Right lung (tissue), 5 donors: ENCODE results near the gene NLGN1. TPM values are rescaled to one million over a fixed set of nuclear protein-coding genes. Genes with fewer than 3 reads are reported as not detected.
A peak's percentile ranks its signal among the peaks of the same experiment; 100 is the strongest.
"Not testable (repeated sequence)": the region's sequence is repeated elsewhere in the genome, so short reads cannot be mapped to it uniquely, and the experiment has no call there.

Experiments
- DNase-seq, 2 donors: peaks; one replicate each; pipeline ENCODE4 v3.0.0-alpha.2; 2013
- polyA plus RNA-seq, 5 donors: library from polyadenylated mRNA; unstranded; fragments of 120-200 nt; gene quantifications; one replicate each; pipeline versions ENCODE4 v1.2.1 to v1.2.3, GENCODE V29; 2013; ENCODE audit warnings: inconsistent platforms in 1 of 5, low replicate concordance in 1 of 5; ENCODE audit not compliant: insufficient read length in 5 of 5, insufficient read depth in 1 of 5

NLGN1 gene
- polyA plus RNA-seq, 5 donors = 3.3 to 11.4 (median 8.6) TPM

- no peak for DNase-seq
Observed at GRCh38 chr3:173552526-173552925, 155.0 kb downstream of the NLGN1 start.

DNA sequence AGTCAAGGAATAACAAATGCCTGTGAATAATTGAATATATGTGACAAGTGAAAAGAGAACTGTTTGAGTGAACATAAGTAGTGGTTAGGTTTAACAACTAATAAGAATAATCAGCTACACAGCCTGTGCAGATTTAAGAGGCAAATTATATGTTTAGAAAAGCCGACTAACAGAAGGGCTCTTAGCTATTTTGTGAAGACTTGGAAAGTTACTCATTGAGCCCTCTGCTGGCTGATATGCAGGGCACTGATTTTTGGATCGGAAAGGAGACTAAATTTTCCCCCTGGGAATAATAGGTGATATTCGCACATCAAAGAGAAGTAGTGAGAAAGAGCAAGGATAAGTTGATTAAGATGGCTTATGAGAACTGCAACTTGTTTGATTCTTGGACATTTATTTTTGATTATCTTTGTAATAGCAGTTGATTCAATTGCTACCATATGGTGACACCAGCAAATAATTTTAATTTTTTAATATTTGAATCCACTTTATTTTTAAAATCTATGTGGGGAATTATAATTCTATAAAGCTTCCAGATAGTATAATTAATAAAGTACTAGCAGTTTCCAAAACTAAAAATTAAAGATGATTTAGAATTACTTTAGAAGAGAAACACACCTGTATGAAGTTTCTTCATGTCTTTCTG lies 156.2 kb downstream of the NLGN1 start:
- peak; percentile 19 to 31 for DNase-seq

GRCh38 chr3:173556546-173556945 lies 159.0 kb downstream of the NLGN1 start:
- DNase-seq = no peak

DNA sequence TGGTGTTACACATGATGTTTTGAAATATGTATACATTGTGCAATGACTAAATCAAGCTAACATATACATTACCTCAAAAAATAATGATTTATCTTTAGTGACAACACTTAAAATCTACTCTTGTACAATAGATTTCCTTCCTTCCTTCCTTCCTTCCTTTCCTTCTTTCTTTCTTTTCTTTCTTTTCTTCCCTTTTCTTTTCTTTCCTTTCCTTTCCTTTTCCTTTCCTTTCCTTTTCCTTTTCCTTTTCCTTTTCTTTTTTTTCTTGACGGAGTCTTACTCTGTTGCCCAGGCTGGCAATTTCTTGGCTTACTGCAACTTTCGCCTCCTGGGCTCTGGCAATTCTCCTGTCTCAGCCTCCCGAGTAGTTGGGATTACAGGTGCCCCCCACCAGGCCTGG lies 170.5 kb downstream of the NLGN1 start:
- no peak for DNase-seq

GRCh38 chr3:173568623-173569022 lies 171.1 kb downstream of the NLGN1 start:
- no peak for DNase-seq

DNA sequence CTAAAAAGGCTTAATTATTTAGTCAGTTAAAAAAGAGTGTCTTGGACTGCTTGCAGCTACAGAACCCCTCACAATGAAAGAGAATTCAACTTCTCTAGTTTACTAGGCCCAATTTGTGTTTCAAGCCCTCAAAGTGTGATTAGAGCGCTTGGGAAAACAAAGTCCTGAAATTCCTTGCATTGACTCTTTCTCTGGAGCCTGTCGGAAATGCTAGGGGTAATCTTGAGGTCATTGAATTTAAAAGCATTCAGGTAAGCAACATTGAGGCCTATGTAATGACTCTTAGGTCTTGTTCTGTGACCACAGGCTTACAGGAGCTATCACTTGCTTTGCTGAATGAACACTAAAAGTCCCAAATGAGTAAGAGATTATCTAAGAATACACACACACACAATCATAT lies 186.0 kb downstream of the NLGN1 start:
- DNase-seq = no peak

- peak; percentile 60 to 64 for DNase-seq
Observed at GRCh38 chr3:173584093-173584837, 186.7 kb downstream of the NLGN1 start.

- DNase-seq = peak; percentile 53 to 55
Observed at GRCh38 chr3:173584838-173585831, 187.6 kb downstream of the NLGN1 start.

GRCh38 chr3:173586166-173586565 lies 188.6 kb downstream of the NLGN1 start:
- DNase-seq = no peak

DNA sequence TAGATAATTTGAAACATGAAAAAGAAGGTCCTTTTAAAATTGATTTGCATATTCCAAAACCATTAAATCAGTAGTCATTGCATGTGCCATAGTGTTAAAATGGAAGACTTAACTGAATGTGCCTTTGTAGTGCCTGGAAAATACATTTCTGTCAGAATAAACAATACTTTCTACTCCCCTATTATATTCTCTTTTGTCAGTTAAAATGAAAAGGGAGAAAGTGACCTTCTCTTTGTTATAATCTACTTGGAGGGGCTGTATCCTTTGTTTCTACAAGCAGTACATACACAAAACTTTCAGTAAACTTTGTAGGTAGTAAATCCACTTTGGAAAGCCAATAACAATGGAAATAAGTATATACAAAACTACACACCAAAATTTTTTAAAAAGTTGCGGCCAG lies 189.5 kb downstream of the NLGN1 start:
- DNase-seq = no peak

GRCh38 chr3:173588556-173588955 lies 191.0 kb downstream of the NLGN1 start:
- DNase-seq = no peak

DNA sequence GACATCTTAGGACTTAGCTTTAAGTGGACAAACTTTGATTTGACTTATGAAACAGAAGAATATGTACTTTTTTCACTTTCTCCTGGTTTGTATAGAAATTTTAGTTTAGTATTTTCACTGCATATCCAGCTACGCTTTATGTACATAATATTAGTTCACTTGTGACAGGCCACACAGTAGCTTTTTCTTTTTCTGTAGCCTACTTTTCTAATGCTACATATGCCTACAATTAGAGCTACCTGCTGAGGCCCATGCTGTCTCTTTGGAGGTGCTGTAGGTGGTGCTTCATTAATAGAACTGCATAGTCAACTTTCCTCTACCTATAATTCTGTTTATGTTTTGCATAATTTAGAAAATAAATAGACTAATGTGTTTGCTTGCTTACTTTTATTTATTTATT lies 191.6 kb downstream of the NLGN1 start:
- DNase-seq = no peak

DNA sequence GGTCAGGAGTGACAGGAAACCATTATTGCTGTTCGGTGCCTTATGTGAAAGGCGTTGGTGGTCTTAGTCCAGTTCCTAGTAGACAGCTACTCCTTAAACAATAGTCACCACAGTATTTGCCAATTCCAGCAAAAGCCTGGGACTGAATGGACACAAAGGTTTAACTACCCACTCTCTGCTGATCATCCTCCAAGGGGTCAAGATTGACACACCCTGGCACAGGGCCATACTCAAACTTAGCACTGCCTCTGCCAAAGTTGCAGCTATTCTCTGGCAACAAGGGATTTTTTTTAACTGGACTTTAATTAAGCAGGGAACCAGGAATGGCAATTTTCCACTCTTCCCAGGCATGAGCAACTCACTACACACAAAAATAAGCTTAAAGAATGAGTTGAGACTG lies 193.9 kb downstream of the NLGN1 start:
- no peak for DNase-seq

GRCh38 chr3:173594881-173595280 lies 197.3 kb downstream of the NLGN1 start:
- not testable (repeated sequence) for DNase-seq

DNA sequence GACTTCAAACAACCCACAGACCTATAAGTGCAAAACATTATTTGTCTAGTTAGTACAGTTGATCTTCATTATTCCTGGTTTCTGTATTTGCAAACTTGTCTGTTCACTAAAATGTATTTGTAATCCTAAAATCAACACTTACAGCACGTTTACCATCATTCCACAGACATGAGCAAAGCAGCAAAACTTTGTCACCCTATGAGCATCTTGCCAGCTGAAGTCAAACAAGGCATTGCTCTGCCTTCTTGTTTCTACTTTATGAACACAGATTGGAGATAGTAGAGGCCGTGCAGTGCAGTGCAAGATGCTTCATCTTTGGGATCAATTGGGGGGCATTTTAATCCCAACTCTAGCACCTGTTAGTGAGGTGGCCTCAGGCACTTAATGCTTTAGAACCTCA lies 202.1 kb downstream of the NLGN1 start:
- no peak for DNase-seq

DNA sequence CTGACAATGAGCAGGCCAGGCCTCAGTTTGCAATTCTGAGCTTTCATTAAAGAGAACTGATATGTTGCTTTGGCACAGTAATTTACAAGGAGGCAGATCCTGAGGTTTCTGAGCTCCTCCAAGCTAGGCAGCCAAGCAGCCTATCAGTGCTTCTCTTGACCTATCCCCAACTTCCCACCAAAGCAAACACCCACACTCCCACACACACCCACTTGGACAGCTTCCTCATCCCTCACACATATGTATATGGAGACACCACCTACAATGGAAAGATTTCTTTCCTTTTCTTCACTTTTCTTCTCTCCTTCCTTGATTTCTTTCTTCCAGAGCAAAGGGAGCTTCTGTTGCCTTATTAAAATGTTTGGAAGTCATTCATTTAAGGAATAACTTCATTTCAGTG lies 217.0 kb downstream of the NLGN1 start:
- DNase-seq = no peak

DNA sequence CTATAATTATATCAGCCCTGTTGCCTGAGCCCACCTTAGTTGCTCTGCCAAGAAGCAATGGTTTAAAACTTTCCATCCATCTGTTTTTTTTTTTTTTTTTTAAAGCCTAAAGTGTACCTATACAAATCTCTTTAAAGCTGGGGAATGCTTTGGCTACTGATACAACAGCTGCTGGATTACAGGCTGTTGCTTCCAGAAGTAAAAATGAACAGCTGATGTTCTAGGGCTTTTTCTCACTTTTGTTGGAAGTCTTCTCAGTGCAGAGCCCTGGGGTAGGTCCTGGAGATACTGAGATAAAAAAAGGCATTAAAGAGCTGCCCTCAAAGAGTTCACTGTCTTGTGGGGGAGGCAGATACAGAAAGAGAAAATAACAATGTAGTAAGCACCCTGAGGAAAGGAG lies 218.1 kb downstream of the NLGN1 start:
- DNase-seq = no peak

DNA sequence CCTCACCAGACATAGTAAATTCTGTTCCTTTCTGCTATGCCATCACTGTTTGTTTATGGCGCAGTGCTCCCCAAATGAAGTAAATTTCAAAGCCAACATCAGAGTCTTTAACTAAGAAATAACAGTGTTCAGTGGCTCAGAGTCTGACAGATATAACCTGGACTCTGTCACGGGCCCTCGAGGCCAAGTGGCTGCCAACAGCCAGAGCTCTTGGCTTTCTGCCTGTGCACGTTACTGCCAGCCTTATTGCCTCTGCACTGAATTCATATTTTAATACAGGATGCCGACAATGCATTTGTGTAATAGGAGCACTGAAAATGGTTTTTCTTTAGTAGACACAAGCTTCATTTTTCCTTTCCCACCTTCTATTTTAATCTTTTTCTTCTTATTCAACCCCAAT lies 219.9 kb downstream of the NLGN1 start:
- no peak for DNase-seq

DNA sequence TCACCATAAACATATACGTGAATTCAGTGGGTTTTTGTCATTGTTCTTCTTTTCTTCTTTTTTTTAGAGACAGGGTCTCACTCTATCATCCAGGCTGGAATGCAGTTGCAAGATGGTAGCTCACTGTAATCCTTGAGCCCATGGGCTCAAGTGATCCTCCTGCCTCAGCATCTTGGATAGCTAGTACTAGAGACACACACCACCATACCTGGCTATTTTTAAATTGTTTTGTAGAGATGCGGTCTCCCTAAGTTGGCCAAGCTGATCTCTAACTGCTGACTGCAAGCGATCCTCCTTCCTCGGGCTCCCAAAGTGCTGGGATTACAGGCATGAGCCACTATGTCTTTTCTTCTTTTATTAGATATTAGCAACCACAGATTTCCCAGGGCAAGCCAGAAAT lies 220.6 kb downstream of the NLGN1 start:
- DNase-seq = no peak

- DNase-seq = no peak
Observed at GRCh38 chr3:173618703-173619102, 221.2 kb downstream of the NLGN1 start.

GRCh38 chr3:173622166-173622565 lies 224.6 kb downstream of the NLGN1 start:
- no peak for DNase-seq

DNA sequence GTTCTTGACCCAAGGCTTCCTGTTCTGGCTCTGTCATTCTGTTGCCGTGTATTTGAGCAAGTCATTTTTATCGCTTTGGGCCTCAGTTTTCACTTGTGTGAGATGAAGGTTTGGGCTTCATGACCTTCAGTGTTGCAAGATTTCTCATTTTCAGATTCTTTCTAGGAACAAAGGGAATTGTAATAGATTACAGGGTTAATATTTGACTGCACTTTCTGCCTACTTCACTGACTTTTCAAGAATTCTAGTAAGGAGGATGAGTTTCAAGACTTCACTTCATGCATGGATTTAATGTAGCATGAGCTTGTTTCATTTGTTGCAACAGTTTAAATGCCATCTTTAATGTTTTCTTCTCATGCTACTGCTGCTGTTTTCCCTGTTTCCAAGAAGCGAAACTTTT lies 226.5 kb downstream of the NLGN1 start:
- DNase-seq = no peak
